ENCODE data around the gene COLGALT1.
"Not testable (repeated sequence)": the region's sequence is repeated elsewhere in the genome, so short reads cannot be mapped to it uniquely, and the experiment has no call there.

The COLGALT1 gene

DNA sequence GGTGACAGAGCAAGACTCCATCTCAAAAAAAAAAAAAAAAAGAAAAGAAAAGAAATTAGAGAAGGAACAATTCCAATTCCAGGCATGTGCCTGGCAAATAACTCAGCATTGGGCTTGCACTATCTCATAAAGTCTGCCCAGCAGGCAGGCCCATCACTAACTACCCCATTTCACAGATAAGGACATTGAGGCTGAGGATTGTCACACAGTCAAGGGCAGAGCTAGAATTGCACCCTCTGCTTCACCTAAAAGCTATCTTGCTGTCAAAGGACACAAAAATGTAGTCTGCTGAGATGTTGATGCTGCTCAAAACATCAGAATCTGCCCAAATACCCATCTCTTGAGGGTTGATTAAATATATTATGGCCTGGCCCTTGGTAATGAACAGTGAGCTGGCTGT is 20.7 kb upstream of the COLGALT1 start:
- no peak for DNase-seq

- no peak for DNase-seq
These were observed 18.5 kb upstream of the COLGALT1 start for GRCh38 chr19:17536955-17537354.

GRCh38 chr19:17538684-17539237 is 16.7 kb upstream of the COLGALT1 start:
- DNase-seq, result no peak

GRCh38 chr19:17539238-17540117 is 16.0 kb upstream of the COLGALT1 start:
- peak; percentile 50 for DNase-seq

- DNase-seq, result no peak
These were observed 15.3 kb upstream of the COLGALT1 start for GRCh38 chr19:17540174-17540573.

GRCh38 chr19:17541184-17541759 is 14.2 kb upstream of the COLGALT1 start:
- no peak for DNase-seq

DNA sequence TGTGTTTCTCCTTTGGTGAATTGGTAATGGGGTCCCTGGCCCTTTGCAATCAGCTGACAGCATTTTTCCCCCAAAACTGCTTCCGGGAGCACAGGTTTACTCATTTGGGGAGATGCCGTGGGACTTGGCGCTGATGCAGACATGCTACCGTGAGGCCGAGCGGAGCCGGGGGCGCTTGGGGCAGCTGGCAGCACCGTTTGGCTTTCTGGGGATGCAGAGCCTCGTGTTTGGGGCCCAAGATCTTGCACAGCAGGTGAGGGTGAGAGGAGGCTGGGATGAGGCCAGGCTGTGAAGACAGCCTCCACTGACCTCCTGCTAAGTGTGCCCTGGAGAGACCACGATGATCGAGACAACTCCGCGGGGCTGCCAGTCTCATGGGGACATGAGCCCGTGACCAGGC is 13.4 kb upstream of the COLGALT1 start:
- no peak for DNase-seq

DNA sequence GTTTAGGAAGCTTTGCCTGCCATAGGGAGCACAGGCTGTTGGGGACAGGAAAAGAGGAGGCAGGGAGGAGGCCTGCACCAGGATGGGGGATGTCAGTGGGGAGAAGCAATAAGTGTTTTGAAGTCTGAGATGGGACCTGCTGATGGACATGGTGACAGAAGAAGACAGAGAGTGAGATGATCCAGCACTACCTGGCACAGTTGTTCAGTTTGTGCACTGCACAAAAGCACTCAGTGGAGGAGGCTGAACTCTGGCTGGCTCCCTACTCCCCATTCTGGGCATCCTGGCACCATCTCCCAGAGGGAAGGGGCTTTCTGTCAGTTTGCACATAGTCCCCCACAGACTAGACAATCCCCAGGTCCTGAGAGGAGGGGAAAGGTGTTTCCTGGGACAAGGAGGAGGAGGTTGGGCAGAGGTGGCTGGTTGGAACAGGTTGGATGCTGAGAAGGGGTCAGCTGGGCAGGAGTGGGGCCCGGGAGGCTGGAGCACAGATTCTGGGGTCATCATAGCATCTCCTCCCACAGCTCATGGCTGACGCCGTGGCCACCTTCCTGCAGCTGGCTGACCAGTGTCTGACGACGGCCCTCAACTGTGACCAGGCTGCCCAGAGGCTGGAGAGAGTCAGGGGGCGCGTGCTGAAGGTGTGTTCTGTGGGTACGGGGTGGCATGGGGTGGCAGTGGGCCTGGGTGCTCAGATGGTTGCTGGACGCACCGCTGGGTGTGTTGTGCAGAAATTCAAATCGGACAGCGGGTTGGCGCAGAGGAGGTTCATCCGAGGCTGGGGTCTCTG is 12.5 kb upstream of the COLGALT1 start:
- DNase-seq, result no peak

DNA sequence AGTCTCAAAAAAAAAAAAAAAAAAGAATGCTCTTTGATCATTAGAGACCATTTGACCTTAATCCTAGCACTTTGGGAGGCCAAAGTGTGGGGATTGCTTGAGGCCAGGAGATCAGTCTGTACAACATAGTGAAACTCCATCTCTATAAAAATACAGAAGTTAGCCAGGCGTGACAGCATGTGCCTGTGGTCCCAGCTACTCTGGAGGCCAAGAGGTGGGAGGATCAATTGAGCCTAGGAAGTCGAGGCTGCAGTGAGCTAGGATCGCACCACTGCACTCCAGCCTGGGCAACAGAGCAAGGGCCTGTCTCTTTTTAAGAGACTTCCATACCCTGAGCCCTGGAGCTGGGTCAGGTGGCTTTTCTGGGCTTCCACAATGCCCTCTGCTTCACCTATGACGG is 11.5 kb upstream of the COLGALT1 start:
- DNase-seq, result no peak

DNA sequence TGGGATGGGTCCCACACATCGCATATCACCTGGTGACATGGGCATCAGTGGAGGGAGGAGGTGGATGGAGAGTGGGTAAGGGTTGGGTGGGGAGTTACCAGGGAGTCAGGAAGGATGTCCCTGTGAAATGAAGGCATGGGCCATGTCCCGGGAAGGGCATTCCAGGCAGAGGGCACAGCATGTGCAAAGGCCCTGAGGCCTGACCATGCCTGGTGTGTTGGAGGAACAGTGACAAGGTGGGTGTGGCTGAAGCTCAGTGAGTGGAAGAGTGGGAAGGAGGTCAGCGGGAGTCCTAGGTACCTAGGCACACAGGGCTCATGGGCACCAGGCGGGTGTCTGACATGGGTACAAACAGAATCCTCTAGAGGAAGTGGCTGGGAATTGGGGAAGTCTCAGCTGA is 11.0 kb upstream of the COLGALT1 start:
- no peak for DNase-seq

- DNase-seq, result no peak
These were observed 7.3 kb upstream of the COLGALT1 start for GRCh38 chr19:17548145-17548544.

DNA sequence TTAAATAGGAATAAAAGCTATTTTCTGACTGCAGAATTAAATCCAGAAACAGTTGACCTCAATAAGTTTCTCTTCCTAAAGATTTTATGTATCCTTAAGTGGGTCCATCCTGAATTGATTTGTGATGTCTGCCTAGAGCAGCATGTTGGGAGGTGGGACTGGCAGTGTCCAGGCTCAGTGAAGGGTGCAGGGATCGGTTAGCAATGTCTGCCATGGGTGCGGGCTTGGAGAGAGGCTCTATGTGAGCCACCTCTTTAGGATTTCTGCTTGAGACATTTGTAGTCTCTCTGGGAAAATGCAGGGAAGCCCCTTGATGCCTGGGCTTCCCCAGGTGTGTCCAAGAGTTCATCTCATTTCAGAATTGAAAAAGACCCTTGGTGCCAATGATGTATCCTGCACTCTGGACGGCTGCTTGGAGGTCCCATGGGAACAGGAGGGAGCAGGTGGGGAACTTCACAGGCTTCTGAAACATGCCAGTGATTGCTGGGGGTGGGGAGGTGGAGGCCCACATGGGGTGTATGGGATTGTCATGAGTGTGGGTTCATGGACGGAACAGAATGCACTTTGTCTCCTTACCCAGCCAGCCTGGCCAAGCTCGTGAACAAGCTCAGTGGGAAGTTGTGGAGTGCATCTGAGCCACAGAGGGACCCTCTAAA is 6.2 kb upstream of the COLGALT1 start:
- no peak for DNase-seq

DNA sequence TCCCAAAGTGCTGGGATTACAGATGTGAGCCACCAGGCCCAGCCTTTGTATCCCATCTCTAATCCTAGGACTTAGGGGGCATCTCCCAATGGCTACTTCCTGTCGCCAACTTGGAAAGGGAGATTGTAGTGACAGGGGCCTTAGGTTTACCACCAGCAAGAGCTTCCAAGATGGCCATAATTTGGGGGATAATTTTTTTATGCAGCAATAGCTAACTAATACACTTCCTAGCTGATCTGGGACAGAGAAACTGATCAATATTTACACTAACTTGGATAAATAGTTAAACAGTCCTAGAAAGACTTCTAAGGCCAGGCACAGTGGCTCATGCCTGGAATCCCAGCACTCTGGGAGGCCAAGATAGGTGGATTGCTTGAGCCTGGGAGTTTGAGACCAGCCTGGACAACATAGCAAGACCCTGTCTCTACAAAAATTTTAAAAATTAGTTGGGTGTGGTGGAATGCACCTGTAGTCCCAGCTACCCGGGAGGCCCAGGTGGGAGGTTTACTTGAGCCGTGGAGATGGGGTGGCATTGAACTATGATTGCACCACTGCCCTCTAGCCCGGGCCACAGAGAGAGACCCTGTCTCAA is 5.3 kb upstream of the COLGALT1 start:
- DNase-seq, result no peak

DNA sequence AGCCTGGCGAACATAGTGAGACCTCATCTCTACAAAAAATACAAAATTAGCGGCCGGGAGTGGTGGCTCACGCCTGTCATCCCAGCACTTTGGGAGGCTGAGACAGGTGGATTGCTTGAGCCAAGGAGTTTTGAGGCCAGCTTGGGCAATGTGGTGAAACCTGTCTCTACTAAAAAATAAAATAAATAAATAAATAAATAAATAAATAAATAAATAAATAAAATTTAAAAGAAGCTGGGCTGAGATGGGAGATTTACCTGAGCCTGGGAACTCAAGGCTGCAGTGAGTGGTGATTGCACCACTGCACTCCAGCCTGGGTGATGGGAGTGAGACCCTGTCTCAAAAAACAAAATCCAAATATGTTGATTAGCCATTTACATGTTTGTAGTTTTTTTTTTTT is 2.7 kb upstream of the COLGALT1 start:
- not testable (repeated sequence) for DNase-seq

- peak; percentile 26 for DNase-seq
These were observed 2.2 kb upstream of the COLGALT1 start for GRCh38 chr19:17553256-17553655.

- no peak for DNase-seq
These were observed 425 bp upstream of the COLGALT1 start for GRCh38 chr19:17554968-17555479.

- no peak for DNase-seq
These were observed 722 bp downstream of the COLGALT1 start for GRCh38 chr19:17555929-17556813.

DNA sequence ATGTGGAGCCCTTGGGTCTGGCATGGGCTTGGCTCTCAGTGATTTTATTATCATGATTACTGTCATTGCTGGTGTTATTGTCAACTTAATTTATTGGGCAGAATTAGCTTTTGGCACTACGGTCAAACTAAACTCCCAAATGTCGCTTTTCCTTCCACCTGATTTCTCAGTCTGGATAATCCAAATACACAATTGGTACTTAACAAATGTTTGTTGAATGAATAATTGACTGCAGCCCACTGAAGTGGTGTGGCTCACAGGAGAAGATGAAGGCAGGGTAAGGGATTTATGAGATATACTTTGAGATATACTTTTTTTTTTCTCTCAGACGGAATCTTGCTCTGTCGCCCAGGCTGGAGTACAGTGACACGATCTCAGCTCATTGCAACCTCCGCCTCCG is 1.5 kb downstream of the COLGALT1 start:
- no peak for DNase-seq

- DNase-seq, result no peak
These were observed 2.0 kb downstream of the COLGALT1 start for GRCh38 chr19:17557466-17557865.

DNA sequence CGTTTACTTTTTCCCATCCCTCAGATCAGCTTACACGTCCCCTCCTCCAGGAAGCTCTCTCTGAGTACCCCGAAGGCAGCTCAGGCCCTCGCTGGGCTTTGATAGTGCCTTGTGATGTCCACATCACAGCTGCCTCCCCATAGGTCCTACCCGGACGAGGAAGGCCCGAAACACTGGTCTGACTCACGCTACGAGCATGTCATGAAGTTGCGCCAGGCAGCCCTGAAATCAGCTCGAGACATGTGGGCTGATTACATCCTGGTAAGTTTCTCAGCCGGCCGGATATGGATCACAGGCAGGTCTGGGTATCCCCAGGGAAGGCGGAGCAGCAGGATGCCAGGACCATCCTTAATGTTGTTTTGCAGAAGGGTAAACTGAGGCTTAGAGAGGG is 4.8 kb downstream of the COLGALT1 start:
- DNase-seq, result no peak

DNA sequence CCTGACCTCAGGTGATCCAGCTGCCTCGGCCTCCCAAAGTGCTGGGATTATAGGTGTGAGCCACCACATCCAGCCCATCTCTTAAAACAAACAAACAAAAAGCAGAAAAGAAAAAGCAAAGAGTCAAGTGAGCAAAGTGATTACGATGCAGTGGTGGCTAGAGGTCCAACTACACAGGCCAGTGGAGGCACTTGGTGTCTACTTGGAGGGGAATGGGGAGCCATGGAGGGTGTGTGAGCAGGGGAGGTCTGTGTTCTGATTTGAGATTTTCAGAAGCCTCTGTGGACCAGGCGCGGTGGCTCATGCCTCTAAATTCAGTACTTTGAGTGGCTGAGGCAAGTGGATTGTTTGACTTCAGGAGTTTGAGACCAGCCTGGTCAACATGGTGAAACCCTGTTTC is 6.6 kb downstream of the COLGALT1 start:
- no peak for DNase-seq
